GM15510 (cell line): ENCODE data around the gene GAB1.

Source experiments
- POLR2A ChIP-seq: IDR thresholded peaks from 3 replicates; pipeline ENCODE4 v1.6.1; 2011; ENCODE audit warnings: borderline replicate concordance; ENCODE audit not compliant: insufficient read length; ENCODE audit errors: extremely low read depth

Gene GAB1

GRCh38 chr4:143363332-143363731, 26.7 kb downstream of the GAB1 start:
- no peak for TF ChIP-seq POLR2A

GRCh38 chr4:143364063-143364462, 27.4 kb downstream of the GAB1 start:
- TF ChIP-seq POLR2A, result no peak

GRCh38 chr4:143367863-143368262, 31.2 kb downstream of the GAB1 start:
- no peak for TF ChIP-seq POLR2A

- TF ChIP-seq POLR2A, result no peak
Observed at GRCh38 chr4:143369552-143369951, 32.9 kb downstream of the GAB1 start.

GRCh38 chr4:143372093-143372915, 35.6 kb downstream of the GAB1 start:
- TF ChIP-seq POLR2A, result no peak

GRCh38 chr4:143374255-143374654, 37.6 kb downstream of the GAB1 start:
- TF ChIP-seq POLR2A, result no peak

- no peak for TF ChIP-seq POLR2A
Observed at GRCh38 chr4:143374771-143375170, 38.1 kb downstream of the GAB1 start.

- TF ChIP-seq POLR2A, result no peak
Observed at GRCh38 chr4:143375326-143376073, 38.8 kb downstream of the GAB1 start.

- TF ChIP-seq POLR2A, result no peak
Observed at GRCh38 chr4:143377611-143378099, 41.0 kb downstream of the GAB1 start.

- no peak for TF ChIP-seq POLR2A
Observed at GRCh38 chr4:143380629-143381028, 44.0 kb downstream of the GAB1 start.

- no peak for TF ChIP-seq POLR2A
Observed at GRCh38 chr4:143381189-143382118, 44.8 kb downstream of the GAB1 start.

- no peak for TF ChIP-seq POLR2A
Observed at GRCh38 chr4:143382596-143382995, 45.9 kb downstream of the GAB1 start.

GRCh38 chr4:143383005-143383574, 46.4 kb downstream of the GAB1 start:
- no peak for TF ChIP-seq POLR2A

GRCh38 chr4:143384381-143384994, 47.8 kb downstream of the GAB1 start:
- TF ChIP-seq POLR2A, result no peak
